Measurements from ENCODE around the gene SKIDA1. TPM values are rescaled to one million over a fixed set of nuclear protein-coding genes. Genes with fewer than 3 reads are reported as not detected.

The SKIDA1 gene
- total RNA-seq, 1 donor from 2014 or later = 0.05 TPM

DNA sequence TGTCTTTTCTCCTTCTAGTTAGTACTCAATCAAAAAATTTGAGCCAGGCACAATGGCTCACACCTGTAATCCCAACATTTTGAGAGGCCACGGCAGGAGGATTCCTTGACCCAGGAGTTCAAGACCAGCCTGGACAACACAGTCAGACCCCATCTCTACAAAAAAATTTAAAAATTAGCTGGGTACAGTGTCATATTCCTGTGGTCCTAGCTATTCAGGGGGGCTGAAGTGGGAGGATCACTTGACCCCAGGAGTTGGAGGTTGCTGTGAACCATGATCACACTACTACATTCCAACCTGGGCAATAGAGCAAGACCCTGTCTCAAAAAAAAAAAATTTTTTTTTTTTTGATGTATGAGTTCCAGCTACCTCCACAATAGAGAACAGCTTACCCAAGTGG, 57.8 kb downstream of the SKIDA1 start:
- H3K9me3 Mint-ChIP-seq = no peaks in the 10 kb centered on the region
- no peaks in the 10 kb centered on the region for H3K36me3 Mint-ChIP-seq (ENCODE audit: low read depth)
- H3K27me3 Mint-ChIP-seq (ENCODE audit: insufficient read depth) = no peaks in the 10 kb centered on the region
- H3K27ac Mint-ChIP-seq = no peak overlapping the region
- no peak overlapping the region for H3K4me3 Mint-ChIP-seq
- no peaks in the 10 kb centered on the region for H3K4me1 Mint-ChIP-seq (ENCODE audit: low read depth)
- no peak for DNase-seq (ENCODE audit: low spot score)
- intact Hi-C loops (cut with micrococcal nuclease) = no loop called here

DNA sequence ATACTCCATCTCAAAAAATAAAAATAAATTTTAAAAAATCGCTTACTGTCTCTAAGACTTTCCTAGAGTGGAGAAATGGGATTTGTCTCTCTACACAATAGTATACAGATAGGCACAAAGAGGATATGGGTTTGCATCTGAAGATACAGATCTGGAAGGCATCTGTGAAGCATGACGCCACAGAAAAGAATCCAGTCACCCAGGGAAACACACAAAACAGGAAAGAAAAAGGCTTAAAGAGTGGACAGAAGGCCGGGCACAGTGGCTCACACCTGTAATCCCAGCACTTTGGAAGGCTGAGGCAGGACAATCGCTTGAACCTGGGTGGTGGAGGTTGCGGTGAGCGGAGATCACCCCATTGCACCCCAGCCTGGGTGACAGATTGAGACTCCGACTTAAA, 61.3 kb downstream of the SKIDA1 start:
- Mint-ChIP-seq H3K27ac (no peak overlapping the region), H3K36me3 (ENCODE audit: low read depth) (no peaks in the 10 kb centered on the region), H3K4me1 (ENCODE audit: low read depth) (no peaks in the 10 kb centered on the region), H3K4me3 (no peak overlapping the region), H3K27me3 (ENCODE audit: insufficient read depth) (no peaks in the 10 kb centered on the region), H3K9me3 (no peaks in the 10 kb centered on the region)
- intact Hi-C loops (cut with micrococcal nuclease) = no loop called here
- no peak for DNase-seq (ENCODE audit: low spot score)

Other genes with a start within 250 kb of the SKIDA1 start
- gene MLLT10, start 8.6 kb upstream of the SKIDA1 start, total RNA-seq = 40.9 and 43.1 TPM in 2 replicates